Psoas muscle (tissue), 8 donors: ENCODE data around the gene PRMT1. TPM values are rescaled to one million over a fixed set of nuclear protein-coding genes. Genes with fewer than 3 reads are reported as not detected.

Experiments
- ATAC-seq, 4 donors: fragments of 200-7000 bp; cut with Tn5 transposase; one replicate each; pipeline ENCODE4 v1.9.1; 2020; ENCODE audit warnings: moderate library complexity in 3 of 4, mild to moderate bottlenecking in 2 of 4
- DNase-seq, 2 donors: peaks; one replicate each; pipeline ENCODE4 v3.0.0-alpha.2; 2020
- H3K27ac ChIP-seq: fragments of 200-600 bp; one replicate; pipeline ENCODE4 v1.8.0; 2022
- H3K27me3 ChIP-seq, 3 donors: fragments of 200-600 bp in 1 of 3; one replicate each; pipeline versions ENCODE4 v1.6.1 to v1.8.0; 2013 to 2022; ENCODE audit warnings: low read length in 2 of 3, mild to moderate bottlenecking in 2 of 3, moderate library complexity in 1 of 3; ENCODE audit not compliant: insufficient read depth in 3 of 3
- H3K36me3 ChIP-seq, 2 donors: fragments of 200-600 bp in 1 of 2; one replicate each; pipeline versions ENCODE4 v1.6.1 to v1.8.0; 2013 to 2022; ENCODE audit warnings: low read depth in 1 of 2, mild to moderate bottlenecking in 1 of 2, moderate library complexity in 1 of 2; ENCODE audit not compliant: insufficient read depth in 1 of 2
- H3K4me1 ChIP-seq: fragments of 200-600 bp; one replicate; pipeline ENCODE4 v1.8.0; 2022
- H3K4me3 ChIP-seq: fragments of 200-600 bp; one replicate; pipeline ENCODE4 v1.8.0; 2022; ENCODE audit warnings: mild to moderate bottlenecking
- H3K9me3 ChIP-seq: fragments of 200-600 bp; one replicate; pipeline ENCODE4 v1.8.0; 2022
- WGBS, 3 donors: extraction: QIAGEN DNeasy Blood & Tissue Kit; methylation state at CpG; one replicate each; pipeline versions ENCODE4 v1.1.6 to v1.1.7; 2013; 5-methylcytosine and 5-hydroxymethylcytosine counted together
- intact Hi-C, 2 donors: fragments of 100-400 bp; cut with DNase I; formaldehyde crosslinking; loops; one replicate each; pipeline versions ENCODE4 v1.11.0 to v1.14.2; 2022
- polyA plus RNA-seq, 3 donors: library from polyadenylated mRNA; stranded (reverse); fragments of 200-250 nt; gene quantifications; one replicate each; pipeline ENCODE4 v1.2.3, GENCODE V29; 2013
- total RNA-seq, 4 donors: library from RNA; stranded (reverse); fragmentation: NEBNext Ultra II Directional in 2 of 4; extraction: Animal tissue kit (Norgen Biotek cat#: 25700) in 2 of 4; gene quantifications; one replicate each; pipeline versions ENCODE4 v1.2.1 to v1.2.4, GENCODE V29; 2021 to 2023
- TF ChIP-seq, protein P1 (sequence below): fragments of 200-600 bp; IDR thresholded peaks from one replicate; pipeline ENCODE4 v1.8.0; 2022; ENCODE audit warnings: antibody characterized with exemption
- donor health status: healthy with polysubstance abuse.
- donor health status: DM: no; HTN: no; CAD: no; lungs with moderate emphysema.
- donor health status: Bipolar disorder and iron deficiency.
- donor health status: healthy.
- donor health status: DM: yes; HTN: yes; CAD: no.
- donor health status: DM: no; HTN: no; CAD: no.
- donor health status: DM: no; HTN: no; CAD: no.
- donor health status: DM: yes; HTN: yes; CAD: no.

Gene PRMT1
- total and polyA plus RNA-seq, 7 donors, result 139 to 424 (median 208) TPM

DNA sequence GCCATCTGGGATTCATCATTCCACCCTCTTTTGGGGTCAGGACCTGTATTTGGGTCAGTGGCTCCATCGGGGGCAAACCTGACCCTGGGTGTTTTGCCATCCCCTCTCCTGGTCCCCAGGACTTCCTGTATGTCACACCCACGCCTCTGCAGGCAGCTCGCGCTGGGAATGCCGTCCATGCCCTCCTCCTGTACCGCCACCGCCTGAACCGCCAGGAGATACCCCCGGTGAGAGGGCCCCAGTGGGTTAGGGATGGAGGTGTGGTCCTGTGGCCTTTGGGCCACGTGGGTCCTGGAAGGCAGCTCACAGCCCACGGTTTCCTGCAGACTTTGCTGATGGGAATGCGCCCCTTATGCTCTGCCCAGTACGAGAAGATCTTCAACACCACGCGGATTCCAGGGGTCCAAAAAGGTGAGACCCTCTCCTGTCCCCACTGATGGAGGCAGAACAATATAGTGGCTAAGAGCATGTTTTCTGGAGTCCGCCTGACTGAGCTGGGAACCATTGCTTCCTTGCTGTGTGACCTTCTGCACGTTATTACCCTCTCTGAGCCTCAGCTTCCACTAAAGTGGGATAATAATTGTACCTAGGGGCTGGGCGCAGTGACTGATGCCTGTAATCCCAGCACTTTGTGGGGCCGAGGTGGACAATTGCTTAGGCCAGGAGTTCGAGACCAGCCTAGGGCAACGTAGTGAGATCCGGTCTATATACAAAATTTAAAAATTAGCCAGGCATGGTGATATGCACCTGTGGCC lies 28.0 kb downstream of the PRMT1 start:
- TF ChIP-seq, protein P1, sequence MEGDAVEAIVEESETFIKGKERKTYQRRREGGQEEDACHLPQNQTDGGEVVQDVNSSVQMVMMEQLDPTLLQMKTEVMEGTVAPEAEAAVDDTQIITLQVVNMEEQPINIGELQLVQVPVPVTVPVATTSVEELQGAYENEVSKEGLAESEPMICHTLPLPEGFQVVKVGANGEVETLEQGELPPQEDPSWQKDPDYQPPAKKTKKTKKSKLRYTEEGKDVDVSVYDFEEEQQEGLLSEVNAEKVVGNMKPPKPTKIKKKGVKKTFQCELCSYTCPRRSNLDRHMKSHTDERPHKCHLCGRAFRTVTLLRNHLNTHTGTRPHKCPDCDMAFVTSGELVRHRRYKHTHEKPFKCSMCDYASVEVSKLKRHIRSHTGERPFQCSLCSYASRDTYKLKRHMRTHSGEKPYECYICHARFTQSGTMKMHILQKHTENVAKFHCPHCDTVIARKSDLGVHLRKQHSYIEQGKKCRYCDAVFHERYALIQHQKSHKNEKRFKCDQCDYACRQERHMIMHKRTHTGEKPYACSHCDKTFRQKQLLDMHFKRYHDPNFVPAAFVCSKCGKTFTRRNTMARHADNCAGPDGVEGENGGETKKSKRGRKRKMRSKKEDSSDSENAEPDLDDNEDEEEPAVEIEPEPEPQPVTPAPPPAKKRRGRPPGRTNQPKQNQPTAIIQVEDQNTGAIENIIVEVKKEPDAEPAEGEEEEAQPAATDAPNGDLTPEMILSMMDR, result no peak
- Histone ChIP-seq H3K27ac (no peak overlapping the region), H3K4me3 (no peak overlapping the region), H3K9me3 (no peaks in the 10 kb centered on the region), H3K36me3 (no peaks in the 10 kb centered on the region), H3K27me3 (no peaks in the 10 kb centered on the region), H3K4me1 (no peaks in the 10 kb centered on the region)
- no peak for DNase-seq
- intact Hi-C loops, result no loop called here
- 86 to 88% (median 87%) methylated on average over 22 of the region's 22 CpGs for WGBS, 3 donors
- ATAC-seq, result no peak

- Histone ChIP-seq H3K4me1 (no peaks in the 10 kb centered on the region), H3K27ac (no peak overlapping the region), H3K9me3 (no peaks in the 10 kb centered on the region), H3K4me3 (no peak overlapping the region), H3K36me3 (no peaks in the 10 kb centered on the region), H3K27me3 (peaks cover 0 to 3% (median 0%) of the 10 kb centered on the region in 3 donors)
- TF ChIP-seq, protein P1, result no peak
- ATAC-seq (no peak), DNase-seq (no peak)
- 86 to 94% (median 90%) methylated on average over 16 of the region's 16 CpGs for WGBS, 3 donors
- intact Hi-C loops, result no loop called here
These were observed 28.8 kb downstream of the PRMT1 start for GRCh38 chr19:49705919-49706318.

- TF ChIP-seq, protein P1, result no peak
- 89 to 90% (median 89%) methylated on average over 20 of the region's 20 CpGs for WGBS, 3 donors
- intact Hi-C loops, result loop anchor here in 1 of 2 donors (10.0 kb wide), 1 partner anchor 94 kb away; no protein-coding TSS in a partner anchor
- no peaks in the 10 kb centered on the region for H3K9me3 ChIP-seq
- peaks cover 0 to 3% (median 0%) of the 10 kb centered on the region in 3 donors for H3K27me3 ChIP-seq
- no peak for DNase-seq
- H3K4me3 ChIP-seq, result no peak overlapping the region
- no peak for ATAC-seq
- H3K27ac ChIP-seq, result no peak overlapping the region
- no peaks in the 10 kb centered on the region for H3K36me3 ChIP-seq
- no peaks in the 10 kb centered on the region for H3K4me1 ChIP-seq
These were observed 33.4 kb downstream of the PRMT1 start for GRCh38 chr19:49710372-49710951.

GRCh38 chr19:49712397-49712859 lies 35.4 kb downstream of the PRMT1 start:
- DNase-seq (peak in 1 of 2 donors; percentile 66), ATAC-seq (peak in 2 of 4 donors; percentile 39 to 50)
- no peaks in the 10 kb centered on the region for H3K9me3 ChIP-seq
- TF ChIP-seq, protein P1, result no peak
- H3K36me3 ChIP-seq, result no peaks in the 10 kb centered on the region
- intact Hi-C loops, result loop anchor here in 1 of 2 donors (10.0 kb wide), 1 partner anchor 92 kb away; no protein-coding TSS in a partner anchor
- H3K27me3 ChIP-seq, result peaks cover 0 to 3% (median 0%) of the 10 kb centered on the region in 3 donors
- no peaks in the 10 kb centered on the region for H3K4me1 ChIP-seq
- WGBS, 3 donors, result 34 to 46% (median 37%) methylated on average over 19 to 20 of the region's 20 CpGs
- H3K4me3 ChIP-seq, result no peak overlapping the region
- H3K27ac ChIP-seq, result no peak overlapping the region
